Spleen (tissue), 7 donors: ENCODE results near the gene SRP68.

Experiments
- POLR2A ChIP-seq, 3 donors: fragments of 450-650 bp; IDR thresholded peaks; one replicate each; pipeline ENCODE4 v1.5.1; 2017; ENCODE audit warnings: antibody characterized with exemption in 3 of 3, mild to moderate bottlenecking in 1 of 3
- TF ChIP-seq, protein P1 (sequence below), 11 experiments: fragments of 200-600 bp in 7 of 11; fragments of 450-650 bp in 4 of 11; sonication (generic) in 4 of 11; IDR thresholded peaks in 8 of 11; conservative IDR thresholded peaks in 3 of 11; 1 replicate in 7 of 11; 2 replicates in 4 of 11; pipeline versions ENCODE4 v1.4.0 to v1.8.0; 2016 to 2021; ENCODE audit warnings: antibody characterized with exemption in 11 of 11, inconsistent platforms in 4 of 11, mild to moderate bottlenecking in 1 of 11
- donor health status: DM: no; HTN: no; CAD: no; lungs with moderate emphysema.
- donor health status: DM: no; HTN: no; CAD: no.
- donor health status: DM: no; HTN: no; CAD: no.

GRCh38 chr17:76071531-76072147 lies 678 bp downstream of the SRP68 start:
- TF ChIP-seq, protein P1, sequence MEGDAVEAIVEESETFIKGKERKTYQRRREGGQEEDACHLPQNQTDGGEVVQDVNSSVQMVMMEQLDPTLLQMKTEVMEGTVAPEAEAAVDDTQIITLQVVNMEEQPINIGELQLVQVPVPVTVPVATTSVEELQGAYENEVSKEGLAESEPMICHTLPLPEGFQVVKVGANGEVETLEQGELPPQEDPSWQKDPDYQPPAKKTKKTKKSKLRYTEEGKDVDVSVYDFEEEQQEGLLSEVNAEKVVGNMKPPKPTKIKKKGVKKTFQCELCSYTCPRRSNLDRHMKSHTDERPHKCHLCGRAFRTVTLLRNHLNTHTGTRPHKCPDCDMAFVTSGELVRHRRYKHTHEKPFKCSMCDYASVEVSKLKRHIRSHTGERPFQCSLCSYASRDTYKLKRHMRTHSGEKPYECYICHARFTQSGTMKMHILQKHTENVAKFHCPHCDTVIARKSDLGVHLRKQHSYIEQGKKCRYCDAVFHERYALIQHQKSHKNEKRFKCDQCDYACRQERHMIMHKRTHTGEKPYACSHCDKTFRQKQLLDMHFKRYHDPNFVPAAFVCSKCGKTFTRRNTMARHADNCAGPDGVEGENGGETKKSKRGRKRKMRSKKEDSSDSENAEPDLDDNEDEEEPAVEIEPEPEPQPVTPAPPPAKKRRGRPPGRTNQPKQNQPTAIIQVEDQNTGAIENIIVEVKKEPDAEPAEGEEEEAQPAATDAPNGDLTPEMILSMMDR (IDR thresholded peaks at IDR 0.05 in 8 of 11, conservative IDR thresholded peaks at IDR 0.05 in 3 of 11), result no peak
- TF ChIP-seq POLR2A (IDR thresholded peaks at IDR 0.05), result no peak
